SH-SY5Y (cell line): ENCODE results near the gene NCKAP5L.

Experiments
- GATA2 ChIP-seq: IDR thresholded peaks from 2 replicates; pipeline ENCODE4 v1.6.1; 2011; ENCODE audit warnings: mild to moderate bottlenecking, low read depth, low read length
- GATA3 ChIP-seq: IDR thresholded peaks from 2 replicates; pipeline ENCODE4 v1.6.1; 2011; ENCODE audit warnings: low read depth, mild to moderate bottlenecking, low read length, moderate library complexity

Gene NCKAP5L

DNA sequence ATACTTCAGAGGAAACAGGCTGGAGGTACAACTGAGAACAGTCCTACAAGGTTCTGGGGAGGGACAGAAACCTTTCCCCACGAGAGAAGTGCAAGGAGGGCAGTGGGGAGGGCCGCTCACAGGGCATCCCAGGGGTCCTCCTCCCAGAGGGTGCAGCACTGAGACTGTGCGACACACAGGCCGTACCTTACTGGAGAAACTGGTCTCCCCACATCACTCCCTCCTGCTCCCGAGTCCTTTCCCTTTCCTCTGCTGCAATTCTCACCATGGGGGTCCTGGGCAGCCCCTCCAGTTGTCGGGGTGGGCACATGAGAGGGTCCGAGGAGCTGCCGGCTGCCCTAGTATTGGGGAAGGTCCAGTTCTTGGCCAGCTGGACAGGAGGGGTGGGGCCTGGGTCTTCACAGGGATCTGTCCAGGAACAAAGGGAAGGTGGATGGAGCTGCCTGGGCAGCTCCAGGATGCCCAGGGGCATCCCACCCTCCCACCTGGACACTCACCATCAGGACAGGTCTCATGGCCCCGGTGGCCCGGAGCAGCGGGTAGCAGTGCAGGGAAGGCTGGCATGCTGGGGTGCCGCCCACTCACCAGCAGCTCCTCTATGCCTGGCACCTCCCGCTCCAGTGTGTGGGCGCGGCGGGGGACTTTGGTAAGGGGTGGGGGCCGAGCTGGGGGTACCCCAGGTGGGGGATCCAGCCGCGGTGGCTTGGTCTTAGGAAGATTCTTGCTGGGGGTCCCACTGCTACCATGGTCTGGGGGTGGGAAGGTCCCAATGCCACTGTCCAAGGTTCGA, 35.8 kb downstream of the NCKAP5L start:
- TF ChIP-seq GATA2 (no peak), GATA3 (no peak)

DNA sequence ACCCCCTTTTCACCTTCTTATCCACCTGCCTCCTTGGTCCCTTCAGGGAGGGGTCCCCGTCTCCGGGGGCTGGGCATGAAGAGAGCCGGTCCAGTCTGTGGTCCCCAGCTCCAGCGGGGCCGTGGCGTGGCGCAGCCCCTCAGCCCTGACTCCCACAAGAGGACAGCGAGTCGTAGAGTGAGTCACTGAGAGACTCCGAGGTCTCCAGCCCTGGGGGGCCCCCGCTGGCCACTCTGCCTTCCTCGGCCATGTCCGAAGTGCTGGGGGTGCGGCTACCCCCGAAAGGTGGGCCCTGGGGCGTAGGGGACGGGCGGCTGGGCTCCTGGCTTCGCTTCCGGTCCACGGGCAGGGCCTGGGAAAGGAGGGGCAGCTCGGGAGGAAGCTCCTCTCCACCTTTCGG, 36.5 kb downstream of the NCKAP5L start:
- TF ChIP-seq GATA3 (no peak), GATA2 (no peak)

DNA sequence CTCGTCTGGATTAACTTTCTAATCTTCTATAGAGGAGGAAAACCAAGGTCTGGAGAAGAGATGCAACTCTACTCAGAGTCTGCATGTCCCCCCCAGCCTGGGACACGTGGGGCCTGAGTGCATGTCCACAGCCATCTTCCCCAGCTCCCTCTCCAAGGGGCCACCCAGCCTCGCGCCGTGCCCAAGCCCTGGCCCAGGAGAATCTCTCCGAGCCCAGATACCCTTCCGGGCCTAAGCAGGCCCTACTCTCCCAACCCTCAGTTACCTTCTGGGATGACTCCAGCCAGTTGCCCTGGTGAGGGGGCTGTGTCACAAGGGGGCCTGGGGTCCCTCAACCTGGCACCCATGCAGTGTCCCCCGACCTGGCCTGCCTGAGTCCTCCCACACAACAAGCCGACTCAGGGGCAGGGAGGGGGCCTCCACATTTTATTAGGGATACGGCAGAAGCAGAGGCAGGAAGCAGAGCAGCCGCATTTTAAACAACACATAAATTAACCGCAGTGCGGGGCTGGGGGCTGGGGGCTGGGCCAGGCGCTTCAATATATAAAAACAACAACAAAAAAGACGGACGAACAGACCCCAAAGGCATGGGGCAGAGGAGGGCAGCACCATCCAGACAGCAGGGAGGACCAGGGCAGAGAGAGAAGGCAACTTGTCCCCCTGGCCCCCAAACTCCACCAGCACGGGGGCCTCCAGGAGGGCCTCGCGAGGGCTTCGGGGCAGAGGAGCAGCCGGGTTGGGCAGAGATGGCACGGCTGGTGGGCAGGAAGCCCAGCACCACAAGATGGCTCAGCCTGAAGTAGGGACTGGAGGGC, 37.3 kb downstream of the NCKAP5L start:
- TF ChIP-seq GATA2 (no peak), GATA3 (no peak)

DNA sequence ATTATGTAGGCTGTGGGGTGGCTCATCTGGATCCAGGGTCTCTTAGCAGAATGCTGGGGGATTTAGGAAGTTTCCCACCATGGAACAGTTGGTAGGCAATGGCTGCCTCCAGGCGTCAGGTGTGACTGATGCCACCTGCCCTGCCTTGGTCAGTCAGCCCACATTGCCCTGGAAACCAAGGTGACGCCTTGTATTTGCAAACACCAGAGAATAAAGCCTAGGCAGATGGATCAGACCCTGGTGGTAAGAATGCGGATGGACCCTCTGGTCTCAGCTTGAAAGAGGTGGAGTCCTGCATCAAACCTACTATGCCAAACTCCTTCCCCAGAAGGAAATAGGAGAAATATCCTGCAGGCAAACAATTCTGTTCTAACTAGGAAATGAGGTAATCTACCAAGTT, 38.2 kb downstream of the NCKAP5L start:
- TF ChIP-seq GATA2: no peak
- no peak for TF ChIP-seq GATA3

DNA sequence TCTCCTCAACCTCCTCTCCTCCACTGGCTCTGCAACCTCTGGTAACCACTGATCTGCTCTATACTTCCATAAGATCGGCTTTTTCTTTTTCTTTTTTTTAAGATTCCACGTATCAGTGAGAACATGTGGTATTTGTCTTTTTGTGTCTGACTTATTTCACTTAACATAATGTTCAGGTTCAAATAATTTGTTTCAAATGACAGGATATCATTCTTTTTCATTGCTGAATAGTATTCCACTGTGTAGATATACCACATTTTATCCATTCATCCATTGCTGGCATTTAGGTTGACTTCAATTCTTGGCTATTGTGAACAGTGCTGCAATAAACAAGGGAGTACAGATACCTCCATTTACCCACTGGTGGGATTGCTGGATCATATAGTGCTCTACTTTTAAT, 40.5 kb downstream of the NCKAP5L start:
- no peak for TF ChIP-seq GATA2
- no peak for TF ChIP-seq GATA3

DNA sequence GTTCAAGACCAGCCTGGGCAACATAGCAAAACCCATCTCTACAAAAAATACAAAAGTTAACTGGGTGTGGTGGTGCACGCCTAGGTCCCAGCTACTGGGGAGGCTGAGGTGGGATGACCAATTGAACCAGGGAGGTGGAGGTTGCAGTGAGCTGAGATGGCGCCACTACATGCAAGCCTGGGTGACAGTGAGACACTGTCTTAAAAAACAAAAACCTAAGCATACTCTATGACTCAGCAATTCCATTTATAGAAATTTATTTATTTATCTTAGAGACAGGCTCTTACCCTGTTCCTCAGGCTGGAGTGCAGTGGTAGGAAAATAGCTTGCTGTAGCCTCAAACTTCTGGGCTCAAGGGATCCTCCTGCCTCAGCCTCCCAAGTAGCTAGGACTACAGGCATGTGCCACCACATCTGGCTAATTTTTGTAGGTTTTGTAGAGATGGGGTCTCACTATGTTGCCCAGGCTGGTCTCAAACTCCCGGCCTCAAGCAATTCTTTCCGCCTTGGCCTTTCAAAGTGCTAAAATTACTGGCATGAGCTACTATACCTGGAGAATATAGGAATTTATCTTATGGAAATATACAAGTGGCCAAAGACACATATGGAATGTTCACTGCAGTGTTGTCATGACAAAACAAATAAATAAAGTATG, 43.3 kb downstream of the NCKAP5L start:
- no peak for TF ChIP-seq GATA3
- no peak for TF ChIP-seq GATA2

DNA sequence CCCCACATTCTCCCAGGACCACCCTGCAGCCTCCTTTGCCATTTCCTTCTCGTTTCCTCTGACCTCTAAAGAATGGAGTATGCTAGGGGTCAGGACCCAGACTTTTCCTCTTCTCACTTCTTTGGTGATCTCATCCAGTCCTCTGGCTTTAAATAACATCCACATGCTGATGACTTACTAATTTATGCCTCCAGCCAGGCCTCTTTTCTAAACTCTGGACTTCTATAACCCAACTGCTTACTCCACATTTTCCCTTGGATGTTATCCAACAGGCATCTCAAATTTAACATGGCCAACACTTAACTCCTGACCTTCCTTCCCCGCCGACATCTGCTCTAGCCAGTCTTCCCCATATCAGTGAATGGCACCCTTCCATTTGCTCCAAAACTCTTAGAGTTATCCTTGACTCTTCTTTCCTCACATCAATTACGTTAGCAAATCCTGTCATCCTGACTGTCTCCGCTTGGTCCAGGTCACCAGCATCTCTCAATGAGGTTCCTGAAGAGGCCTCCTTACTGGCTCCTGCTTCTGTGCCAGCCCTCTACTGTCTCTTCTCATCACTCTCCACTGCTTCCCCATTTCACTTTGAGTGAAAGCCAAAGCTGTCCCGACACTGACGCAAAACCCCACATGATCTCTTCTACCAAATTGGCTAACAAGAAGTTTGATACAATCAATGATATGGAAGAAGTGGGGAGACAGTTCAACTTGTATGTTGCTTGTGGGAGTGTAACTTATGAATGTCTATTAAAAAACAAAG, 44.1 kb downstream of the NCKAP5L start:
- no peak for TF ChIP-seq GATA3
- no peak for TF ChIP-seq GATA2

DNA sequence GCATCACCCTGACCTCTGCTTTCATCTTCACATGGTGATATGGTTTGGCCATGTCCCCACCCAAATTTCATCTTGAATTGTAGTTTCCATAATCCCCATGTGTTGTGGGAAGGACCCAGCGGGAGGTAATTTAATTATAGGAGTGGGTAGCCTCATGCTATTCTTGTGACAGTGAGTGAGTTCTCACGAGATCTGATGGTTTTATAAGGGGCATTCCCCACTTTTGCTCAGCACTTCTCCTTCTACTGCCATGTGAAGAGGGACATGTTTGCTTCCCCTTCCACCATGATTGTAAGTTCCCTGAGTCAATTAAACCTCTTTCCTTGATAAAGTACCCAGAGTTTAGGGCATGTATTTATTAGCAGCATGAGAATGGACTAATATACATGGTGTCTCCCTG, 48.6 kb downstream of the NCKAP5L start:
- TF ChIP-seq GATA2: no peak
- TF ChIP-seq GATA3: no peak

DNA sequence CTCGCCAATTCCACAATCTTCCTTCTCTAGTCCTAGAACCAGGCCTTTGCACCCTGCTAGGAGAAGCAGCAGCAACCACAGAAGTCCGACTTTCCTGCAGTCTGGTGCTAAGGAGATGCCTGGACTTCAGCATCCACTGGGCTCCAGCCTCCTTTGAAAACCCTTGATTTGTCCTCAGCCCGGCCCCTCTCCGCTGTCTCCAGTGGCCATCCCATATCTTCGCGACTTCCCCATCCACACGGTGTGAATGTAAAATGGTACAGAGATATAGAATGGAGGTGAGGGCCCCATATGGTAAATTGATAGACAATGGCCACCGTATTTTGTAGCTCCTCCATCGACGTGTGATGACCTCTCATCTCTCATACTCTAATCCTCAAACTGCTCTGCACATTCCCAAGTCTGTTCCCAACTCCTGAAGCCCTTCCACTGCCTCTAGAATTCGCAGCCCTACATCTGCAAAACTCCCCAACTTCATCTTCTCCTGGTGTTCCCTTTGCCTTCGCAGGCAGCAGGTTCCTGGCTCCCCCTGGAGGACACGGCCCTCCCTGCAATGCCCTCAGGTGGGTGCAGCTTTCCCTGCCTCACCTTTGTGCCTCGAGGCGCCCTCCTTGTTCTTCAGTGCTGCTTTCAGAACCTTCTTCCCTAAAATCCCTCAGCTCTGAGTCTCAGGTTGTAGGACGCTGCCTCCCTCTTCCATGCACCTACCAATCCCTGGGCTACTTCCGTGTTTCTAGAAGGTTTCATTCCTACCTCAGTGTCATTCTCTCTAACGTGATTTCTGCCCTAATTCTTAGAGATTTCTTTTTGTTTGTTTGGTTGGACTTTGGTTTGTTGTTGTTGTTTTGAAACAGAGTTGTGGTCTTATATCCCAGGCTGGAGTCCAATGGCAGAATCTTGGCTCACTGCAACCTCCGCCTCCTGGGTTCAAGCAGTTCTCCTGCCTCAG, 50.1 kb downstream of the NCKAP5L start:
- TF ChIP-seq GATA2 (no peak), GATA3 (no peak)

DNA sequence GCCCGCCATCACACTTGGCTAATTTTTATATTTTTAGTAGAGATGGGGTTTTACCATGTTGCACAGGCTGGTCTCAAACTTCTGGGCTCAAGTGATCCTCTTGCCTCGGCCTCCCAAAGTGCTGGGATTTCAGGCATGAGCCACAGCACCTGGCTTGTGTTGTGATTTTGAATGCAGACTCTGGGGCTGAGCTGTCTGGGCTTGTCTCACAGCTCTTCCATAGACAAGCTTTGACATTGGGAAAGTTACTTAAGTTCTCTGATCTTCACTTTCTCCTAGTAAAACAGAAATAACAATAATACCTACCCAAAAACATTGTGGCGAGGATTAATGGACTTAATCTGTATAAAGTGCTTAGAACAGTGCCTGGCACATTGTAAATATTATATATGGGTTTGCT, 50.9 kb downstream of the NCKAP5L start:
- TF ChIP-seq GATA2 (no peak), GATA3 (no peak)

DNA sequence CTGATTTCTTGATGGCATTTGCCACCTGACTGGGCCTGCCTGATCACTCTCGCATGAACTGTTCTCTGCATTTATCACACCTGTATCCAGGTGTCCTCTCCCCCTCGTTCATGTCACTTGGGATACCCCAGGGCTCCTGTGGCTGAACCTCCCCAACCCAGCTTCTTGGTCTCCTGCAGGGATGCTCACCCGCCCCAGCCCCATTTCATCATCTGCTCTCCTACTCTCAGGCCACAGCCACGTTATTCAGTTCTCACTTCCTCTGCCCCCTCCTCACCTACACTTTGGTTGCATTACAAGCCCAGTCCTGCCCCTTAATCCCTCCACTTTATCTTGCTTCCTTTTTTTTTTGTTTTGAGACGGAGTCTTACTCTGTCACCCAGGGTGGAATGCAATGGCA, 51.4 kb downstream of the NCKAP5L start:
- TF ChIP-seq GATA2 (no peak), GATA3 (no peak)

DNA sequence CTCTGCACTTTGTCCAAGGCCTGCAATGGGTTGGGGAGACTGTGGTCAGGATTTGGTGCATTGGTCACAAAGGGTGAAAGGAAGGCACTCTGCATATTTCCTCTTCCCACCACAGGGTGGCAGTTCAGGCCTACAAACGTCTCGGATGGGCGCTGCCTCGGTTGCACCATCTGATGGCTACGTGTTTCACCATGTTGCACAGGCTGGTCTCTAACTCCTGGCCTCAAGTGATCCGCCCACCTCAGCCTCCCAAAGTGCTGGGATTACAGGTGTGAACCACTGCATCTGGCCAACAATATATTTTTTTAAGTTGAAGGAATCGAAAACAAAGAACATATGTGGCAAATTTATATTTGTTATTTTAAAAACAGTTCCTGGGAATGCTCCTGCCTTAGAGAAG, 51.8 kb downstream of the NCKAP5L start:
- TF ChIP-seq GATA3 (no peak), GATA2 (no peak)

DNA sequence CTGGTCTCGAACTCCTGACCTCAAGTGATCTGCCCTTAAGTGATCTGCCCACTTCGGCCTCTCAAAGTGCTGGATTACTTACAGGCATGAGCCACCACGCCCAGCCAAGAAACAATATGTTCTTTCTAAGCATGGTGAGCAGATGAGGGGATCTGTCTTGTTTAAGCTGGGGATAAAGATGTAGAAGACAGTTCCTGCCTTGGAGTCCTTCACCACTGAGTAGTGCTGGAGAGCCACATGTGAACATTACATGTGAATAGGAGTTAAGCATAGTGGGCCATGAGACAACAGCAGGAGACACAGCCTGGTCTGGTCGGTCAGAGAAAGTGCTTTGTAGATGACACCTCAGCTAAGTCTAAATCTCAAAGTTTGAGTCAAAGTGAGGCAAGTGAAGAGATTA, 60.9 kb downstream of the NCKAP5L start:
- TF ChIP-seq GATA3 (no peak), GATA2 (no peak)
